ENCODE measurements around the gene AIPL1. TPM values are rescaled to one million over a fixed set of nuclear protein-coding genes. Genes with fewer than 3 reads are reported as not detected.
A peak's percentile ranks its signal among the peaks of the same experiment; 100 is the strongest.
"Not testable (repeated sequence)": the region's sequence is repeated elsewhere in the genome, so short reads cannot be mapped to it uniquely, and the experiment has no call there.

AIPL1 gene
- polyA plus RNA-seq (ENCODE audit: insufficient read length in 4 of 4), result under 1 TPM in 2 of 4 donors, not detected in 2; 0.05 to 0.13 TPM

- DNase-seq (ENCODE audit: low read depth in 4 of 4, low spot score in 2 of 4), result no peak
Observed at GRCh38 chr17:6435051-6435450, at the start of gene AIPL1. Gene AIPL1, minus strand, starts transcription at chr17:6435121. Its CDS starts 17 bp downstream, at chr17:6435104.

- no peak for DNase-seq (ENCODE audit: low read depth in 4 of 4, low spot score in 2 of 4)
Observed at GRCh38 chr17:6483507-6483906, 48.6 kb upstream of the AIPL1 start.

- DNase-seq (ENCODE audit: low read depth in 4 of 4, low spot score in 2 of 4), result not testable (repeated sequence)
Observed at GRCh38 chr17:6482796-6483195, 47.9 kb upstream of the AIPL1 start.

GRCh38 chr17:6482105-6482455 is 47.2 kb upstream of the AIPL1 start:
- DNase-seq (ENCODE audit: low read depth in 4 of 4, low spot score in 2 of 4), result no peak

- no peak for DNase-seq (ENCODE audit: low read depth in 4 of 4, low spot score in 2 of 4)
Observed at GRCh38 chr17:6480303-6480675, 45.4 kb upstream of the AIPL1 start.

GRCh38 chr17:6479622-6480302 is 44.8 kb upstream of the AIPL1 start:
- no peak for DNase-seq (ENCODE audit: low read depth in 4 of 4, low spot score in 2 of 4)

- DNase-seq (ENCODE audit: low read depth in 4 of 4, low spot score in 2 of 4), result no peak
Observed at GRCh38 chr17:6478486-6478885, 43.6 kb upstream of the AIPL1 start.

GRCh38 chr17:6477831-6478383 is 43.0 kb upstream of the AIPL1 start:
- no peak for DNase-seq (ENCODE audit: low read depth in 4 of 4, low spot score in 2 of 4)

- DNase-seq (ENCODE audit: low read depth in 4 of 4, low spot score in 2 of 4), result no peak
Observed at GRCh38 chr17:6476810-6477179, 41.9 kb upstream of the AIPL1 start.

GRCh38 chr17:6476076-6476809 is 41.3 kb upstream of the AIPL1 start:
- no peak for DNase-seq (ENCODE audit: low read depth in 4 of 4, low spot score in 2 of 4)

GRCh38 chr17:6475411-6475810 is 40.5 kb upstream of the AIPL1 start:
- DNase-seq (ENCODE audit: low read depth in 4 of 4, low spot score in 2 of 4), result no peak

GRCh38 chr17:6474906-6475305 is 40.0 kb upstream of the AIPL1 start:
- DNase-seq (ENCODE audit: low read depth in 4 of 4, low spot score in 2 of 4), result no peak

- no peak for DNase-seq (ENCODE audit: low read depth in 4 of 4, low spot score in 2 of 4)
Observed at GRCh38 chr17:6474376-6474775, 39.5 kb upstream of the AIPL1 start.

- DNase-seq (ENCODE audit: low read depth in 4 of 4, low spot score in 2 of 4), result peak in 2 of 4 donors; percentile 53 to 69
Observed at GRCh38 chr17:6473128-6473767, 38.3 kb upstream of the AIPL1 start.

- DNase-seq (ENCODE audit: low read depth in 4 of 4, low spot score in 2 of 4), result no peak
Observed at GRCh38 chr17:6472517-6472916, 37.6 kb upstream of the AIPL1 start.

GRCh38 chr17:6471531-6472465 is 36.9 kb upstream of the AIPL1 start:
- DNase-seq (ENCODE audit: low read depth in 4 of 4, low spot score in 2 of 4), result no peak

GRCh38 chr17:6470751-6471521 is 36.0 kb upstream of the AIPL1 start:
- DNase-seq (ENCODE audit: low read depth in 4 of 4, low spot score in 2 of 4), result no peak

GRCh38 chr17:6470146-6470718 is 35.3 kb upstream of the AIPL1 start:
- no peak for DNase-seq (ENCODE audit: low read depth in 4 of 4, low spot score in 2 of 4)

GRCh38 chr17:6468051-6468790 is 33.3 kb upstream of the AIPL1 start:
- DNase-seq (ENCODE audit: low read depth in 4 of 4, low spot score in 2 of 4), result no peak
